ENCODE results near the gene ANXA11. TPM values are rescaled to one million over a fixed set of nuclear protein-coding genes. Genes with fewer than 3 reads are reported as not detected.

ANXA11 gene
- polyA plus RNA-seq, 1 experiment = 161 TPM

DNA sequence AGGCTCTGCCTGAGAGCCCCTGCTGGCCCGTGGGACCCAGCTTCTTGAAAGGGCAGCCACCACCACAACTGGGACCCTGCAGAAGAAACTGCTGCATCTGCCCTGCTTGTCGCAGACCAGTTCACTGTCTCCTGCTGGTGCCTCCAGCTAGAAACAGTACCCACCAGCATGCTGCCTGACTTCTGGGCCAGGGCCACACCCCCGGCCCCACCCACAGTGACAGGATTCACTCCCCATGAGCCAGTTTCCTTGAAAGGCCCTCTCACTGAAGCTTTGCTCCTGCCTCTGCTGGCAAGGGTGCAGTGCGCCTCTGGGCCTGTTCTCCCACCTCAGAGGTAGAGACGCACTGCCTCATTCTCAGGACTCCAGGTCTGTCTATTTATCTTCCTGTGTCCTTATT, 32.4 kb downstream of the ANXA11 start:
- ChIA-PET POLR2A (no interaction called here), CTCF (interaction anchor here (0.5 kb wide), 1 partner anchor 30 kb away, joined by 3 read pairs; no protein-coding TSS in a partner anchor)

GRCh38 chr10:80171248-80171660, 34.1 kb downstream of the ANXA11 start:
- no peak for TF ChIP-seq CTCF (IDR thresholded peaks at IDR 0.05; ENCODE audit: low read depth, low read length)
- Histone ChIP-seq H3K27me3 (ENCODE audit: control insufficient read depth, insufficient read depth, low read length) (no peaks in the 10 kb centered on the region), H3K4me3 (ENCODE audit: low read depth, low read length) (no peak overlapping the region), H3K27ac (ENCODE audit: low read depth, low read length) (no peak overlapping the region), H3K9me3 (ENCODE audit: control insufficient read depth, insufficient read depth, low read length) (no peaks in the 10 kb centered on the region; the same call in 1 of the 2 replicates)
- CTCF ChIA-PET = no interaction called here
- POLR2A ChIA-PET = no interaction called here
- no peak for DNase-seq (ENCODE audit: low read depth, low spot score)

More for the DNA sequence above, 32.4 kb downstream of the ANXA11 start:
- TF ChIP-seq CTCF (IDR thresholded peaks at IDR 0.05; ENCODE audit: low read depth, low read length) = no peak
- H3K27me3 ChIP-seq (ENCODE audit: control insufficient read depth, insufficient read depth, low read length) = no peaks in the 10 kb centered on the region
- no peaks in the 10 kb centered on the region; the same call in 1 of the 2 replicates for H3K9me3 ChIP-seq (ENCODE audit: control insufficient read depth, insufficient read depth, low read length)
- no peak overlapping the region for H3K4me3 ChIP-seq (ENCODE audit: low read depth, low read length)
- no peak for DNase-seq (ENCODE audit: low read depth, low spot score)
- H3K27ac ChIP-seq (ENCODE audit: low read depth, low read length) = peak overlapping the region; percentile 21

GRCh38 chr10:80170641-80171040, 34.7 kb downstream of the ANXA11 start:
- H3K4me3 ChIP-seq (ENCODE audit: low read depth, low read length) = no peak overlapping the region
- H3K27ac ChIP-seq (ENCODE audit: low read depth, low read length) = no peak overlapping the region
- ChIA-PET POLR2A (no interaction called here), CTCF (no interaction called here)
- H3K27me3 ChIP-seq (ENCODE audit: control insufficient read depth, insufficient read depth, low read length) = no peaks in the 10 kb centered on the region
- DNase-seq (ENCODE audit: low read depth, low spot score) = no peak
- no peak for TF ChIP-seq CTCF (IDR thresholded peaks at IDR 0.05; ENCODE audit: low read depth, low read length)
- H3K9me3 ChIP-seq (ENCODE audit: control insufficient read depth, insufficient read depth, low read length) = no peaks in the 10 kb centered on the region; the same call in 1 of the 2 replicates

DNA sequence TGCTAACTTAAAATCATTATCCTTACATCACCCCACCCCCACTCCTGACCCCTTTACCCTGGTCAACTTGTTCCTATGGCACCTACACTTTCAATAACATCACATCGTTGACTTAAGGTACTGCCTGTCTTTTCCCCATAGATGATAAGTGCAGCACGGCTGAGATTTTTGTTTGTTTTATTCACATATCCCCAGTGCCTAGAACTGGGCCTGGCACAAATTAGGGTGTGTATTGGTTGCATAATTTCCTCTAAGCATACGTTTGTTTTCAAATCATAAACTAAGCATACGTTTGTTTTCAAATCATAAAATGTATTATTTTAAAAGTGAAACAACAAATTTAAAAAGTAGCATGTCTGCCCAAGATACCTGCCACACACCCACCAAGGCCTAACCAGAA, 35.3 kb downstream of the ANXA11 start:
- POLR2A ChIA-PET = no interaction called here

More for the DNA sequence above, 35.3 kb downstream of the ANXA11 start:
- no peak for TF ChIP-seq CTCF (IDR thresholded peaks at IDR 0.05; ENCODE audit: low read depth, low read length)
- H3K9me3 ChIP-seq (ENCODE audit: control insufficient read depth, insufficient read depth, low read length) = no peaks in the 10 kb centered on the region; the same call in 1 of the 2 replicates
- CTCF ChIA-PET = no interaction called here
- H3K4me3 ChIP-seq (ENCODE audit: low read depth, low read length) = no peak overlapping the region
- no peak overlapping the region for H3K27ac ChIP-seq (ENCODE audit: low read depth, low read length)
- no peaks in the 10 kb centered on the region for H3K27me3 ChIP-seq (ENCODE audit: control insufficient read depth, insufficient read depth, low read length)
- no peak for DNase-seq (ENCODE audit: low read depth, low spot score)

Data from AG04450 (cell line).